ENCODE data around the gene TMEM141.
A peak's percentile ranks its signal among the peaks of the same experiment; 100 is the strongest.

The TMEM141 gene

DNA sequence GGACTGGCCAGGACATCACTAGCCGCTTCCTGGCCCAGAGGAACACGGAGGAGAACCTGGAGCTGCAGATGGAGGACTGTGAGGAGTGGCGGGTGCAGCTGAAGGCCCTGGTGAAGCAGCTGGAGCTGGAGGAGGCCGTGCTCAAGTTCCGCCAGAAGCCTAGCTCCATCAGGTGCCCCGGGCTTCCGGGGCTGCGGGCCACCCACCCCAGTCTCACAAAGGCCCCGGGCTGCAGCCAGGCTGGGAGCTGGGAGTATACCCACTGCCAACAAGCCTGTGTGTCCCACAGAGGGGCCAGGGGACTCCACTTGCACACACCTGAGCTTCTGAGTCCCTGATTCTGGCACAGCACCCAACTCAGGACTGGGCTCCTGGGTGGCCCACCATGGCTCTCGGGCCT lies 14.9 kb downstream of the TMEM141 start:
- TF ChIP-seq FOXP2 (optimal IDR thresholded peaks at IDR 0.05; ENCODE audit: borderline replicate concordance, extremely low read depth, extremely low read length, insufficient read depth), result no peak

DNA sequence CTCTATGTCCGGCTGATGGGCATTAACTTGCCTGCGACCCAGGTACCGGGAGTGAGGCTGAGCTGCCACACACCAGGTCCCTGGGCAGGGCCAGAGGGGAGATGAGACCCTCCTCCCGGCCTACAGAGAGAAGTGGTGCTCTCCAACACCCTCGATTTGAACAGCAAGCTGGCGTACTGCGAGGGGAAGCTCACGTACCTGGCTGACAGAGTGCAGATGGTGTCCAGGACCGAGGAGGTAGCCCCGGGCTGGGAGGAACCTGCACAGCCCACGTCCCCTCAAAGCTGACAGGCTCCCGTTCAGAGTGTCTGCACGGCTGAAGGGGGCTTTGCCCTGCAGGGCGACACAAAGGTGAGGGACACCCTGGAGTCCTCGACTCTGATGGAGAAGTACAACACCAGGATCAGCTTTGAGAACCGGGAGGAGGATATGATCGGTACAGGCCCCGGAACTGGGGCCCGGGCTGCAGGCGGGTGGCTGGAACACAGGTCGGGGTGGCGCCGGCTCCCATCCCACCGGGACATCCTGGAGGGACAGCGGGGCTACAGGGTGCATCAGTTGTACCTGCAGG lies 15.6 kb downstream of the TMEM141 start:
- TF ChIP-seq FOXP2 (optimal IDR thresholded peaks at IDR 0.05; ENCODE audit: borderline replicate concordance, extremely low read depth, extremely low read length, insufficient read depth) (no peak), POLR2AphosphoS5 (IDR thresholded peaks at IDR 0.05; ENCODE audit: low read depth, low read length) (no peak), SIN3A (IDR thresholded peaks at IDR 0.05; ENCODE audit: borderline replicate concordance, insufficient read depth, low read length) (no peak), REST (IDR thresholded peaks at IDR 0.05; ENCODE audit: insufficient read depth in 1 of 2, low read depth in 2 of 2, low read length in 2 of 2) (no peak), TAF1 (IDR thresholded peaks at IDR 0.05; ENCODE audit: borderline replicate concordance, insufficient read depth, low read length) (no peak)

DNA sequence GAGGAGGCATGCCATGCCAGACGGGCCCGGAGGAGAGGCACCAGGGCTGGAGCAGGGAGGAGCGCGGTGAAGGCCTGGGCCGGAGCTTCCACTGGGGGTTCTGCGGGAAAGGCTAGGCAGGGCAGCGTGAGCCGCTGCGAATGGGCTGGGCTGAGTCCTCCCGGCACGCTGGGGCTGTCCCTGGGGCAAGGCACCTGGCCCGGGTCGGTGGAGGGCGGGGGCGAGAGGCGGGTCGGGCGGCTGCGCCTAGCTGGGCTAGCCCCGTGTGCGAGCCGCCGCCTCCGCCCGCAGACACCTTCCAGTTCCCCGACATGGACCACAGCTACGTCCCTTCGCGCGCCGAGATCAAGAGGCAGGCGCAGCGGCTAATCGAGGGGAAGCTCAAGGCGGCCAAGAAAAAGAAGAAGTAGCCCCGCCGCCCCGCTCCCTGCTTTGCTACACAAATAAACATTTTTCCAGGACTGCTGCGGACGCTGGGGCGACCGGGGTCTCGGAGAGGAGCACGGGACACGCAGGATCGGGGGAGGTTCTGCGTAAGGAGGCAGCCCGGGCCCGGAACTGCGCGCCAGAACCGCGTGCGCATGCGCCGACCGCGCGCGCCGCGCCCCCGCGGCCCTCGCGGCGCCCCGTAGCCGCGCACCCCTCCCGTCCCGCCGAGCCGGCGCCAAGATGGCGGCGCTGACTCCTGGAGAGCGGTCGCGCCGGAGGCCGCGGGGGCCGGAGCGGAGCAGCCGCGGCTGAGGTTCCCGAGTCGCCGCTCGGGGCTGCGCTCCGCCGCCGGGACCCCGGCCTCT lies 16.3 kb downstream of the TMEM141 start, which contains the start of gene RABL6:
TSS of gene RABL6 (plus strand) at position 668 of the 794 bp plus-strand sequence. CDS start 249 bp downstream, outside the sequence.
- TF ChIP-seq FOXP2 (optimal IDR thresholded peaks at IDR 0.05; ENCODE audit: borderline replicate concordance, extremely low read depth, extremely low read length, insufficient read depth) (no peak), POLR2AphosphoS5 (IDR thresholded peaks at IDR 0.05; ENCODE audit: low read depth, low read length) (peak; percentile 73; the same call in 1 of the 2 replicates), TAF1 (IDR thresholded peaks at IDR 0.05; ENCODE audit: borderline replicate concordance, insufficient read depth, low read length) (peak; percentile 96), REST (IDR thresholded peaks at IDR 0.05; ENCODE audit: insufficient read depth in 1 of 2, low read depth in 2 of 2, low read length in 2 of 2) (no peak)

- TF ChIP-seq REST (IDR thresholded peaks at IDR 0.05; ENCODE audit: insufficient read depth in 1 of 2, low read depth in 2 of 2, low read length in 2 of 2) (no peak), FOXP2 (optimal IDR thresholded peaks at IDR 0.05; ENCODE audit: borderline replicate concordance, extremely low read depth, extremely low read length, insufficient read depth) (no peak), TAF1 (IDR thresholded peaks at IDR 0.05; ENCODE audit: borderline replicate concordance, insufficient read depth, low read length) (no peak), POLR2AphosphoS5 (IDR thresholded peaks at IDR 0.05; ENCODE audit: low read depth, low read length) (no peak), SIN3A (IDR thresholded peaks at IDR 0.05; ENCODE audit: borderline replicate concordance, insufficient read depth, low read length) (no peak)
Observed at GRCh38 chr9:136808075-136808805, 17.1 kb downstream of the TMEM141 start.

DNA sequence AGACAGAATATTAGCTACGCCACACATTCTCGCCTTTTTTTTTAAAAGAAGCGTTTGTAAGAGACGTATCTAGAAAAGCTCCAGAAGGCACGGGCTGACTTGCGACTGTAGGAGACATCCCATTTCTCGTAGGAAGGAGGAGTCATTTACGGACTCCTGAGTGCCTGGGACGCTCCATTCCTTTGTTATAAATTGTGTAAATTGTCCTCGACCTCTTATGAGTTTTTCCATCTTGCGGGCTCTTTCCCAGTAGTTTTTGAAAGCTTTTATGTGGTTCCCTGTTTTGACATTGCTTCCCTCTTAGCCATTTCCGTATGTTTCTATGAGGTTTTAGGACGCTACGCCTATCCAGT lies 17.6 kb downstream of the TMEM141 start:
- TF ChIP-seq POLR2AphosphoS5 (IDR thresholded peaks at IDR 0.05; ENCODE audit: low read depth, low read length) (no peak), TAF1 (IDR thresholded peaks at IDR 0.05; ENCODE audit: borderline replicate concordance, insufficient read depth, low read length) (no peak), REST (IDR thresholded peaks at IDR 0.05; ENCODE audit: insufficient read depth in 1 of 2, low read depth in 2 of 2, low read length in 2 of 2) (no peak)

Measured in PFSK-1 (cell line).